NCI-H2196 treated with DMSO at 0.1 percent for 48 hours (cell line): ENCODE results near the gene TRIM7.
"Not testable (repeated sequence)": the region's sequence is repeated elsewhere in the genome, so short reads cannot be mapped to it uniquely, and the experiment has no call there.

ENCODE experiments used
- DNase-seq: peaks from one replicate; lab custom pipeline; 2025; ENCODE audit not compliant: unreplicated experiment; lab: John Stamatoyannopoulos, UW

TRIM7 gene

DNA sequence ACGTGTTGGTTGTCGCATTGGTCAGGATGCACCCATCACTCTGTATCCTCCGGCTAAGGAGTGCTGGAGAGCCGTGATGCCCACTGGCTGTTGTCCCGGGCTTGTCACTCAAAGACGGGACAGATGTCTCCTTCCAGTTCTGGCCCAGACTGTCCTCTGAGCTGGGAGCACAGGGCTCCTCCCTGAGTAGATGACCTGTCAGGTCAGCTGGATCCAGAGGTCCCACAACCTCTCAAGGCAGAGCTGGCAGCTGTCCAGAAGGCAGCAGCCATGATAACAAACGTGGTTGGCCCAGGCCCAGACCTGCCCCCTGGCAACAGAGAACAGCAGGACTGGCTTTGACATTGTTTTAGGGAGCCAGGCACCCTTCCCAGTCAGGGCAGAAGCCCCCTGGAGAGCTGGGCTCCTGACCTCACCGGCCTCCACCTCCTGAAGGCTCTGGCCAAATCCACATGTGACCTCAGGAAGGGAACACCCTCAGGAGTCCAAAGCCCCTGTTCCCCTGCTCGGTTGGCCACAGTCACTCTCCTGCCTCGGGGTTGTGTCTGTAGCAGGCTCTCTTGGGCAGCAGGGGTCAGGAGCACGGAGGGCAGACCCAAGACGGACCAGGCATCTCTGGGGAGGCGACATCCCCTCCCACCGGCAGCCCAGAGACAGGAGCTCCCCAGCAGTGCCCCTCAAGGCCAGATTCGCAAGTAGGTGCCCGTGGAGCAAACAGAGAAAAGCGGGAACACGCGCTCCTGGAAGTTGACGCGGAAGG, 10.3 kb downstream of the TRIM7 start:
- no peak for DNase-seq

DNA sequence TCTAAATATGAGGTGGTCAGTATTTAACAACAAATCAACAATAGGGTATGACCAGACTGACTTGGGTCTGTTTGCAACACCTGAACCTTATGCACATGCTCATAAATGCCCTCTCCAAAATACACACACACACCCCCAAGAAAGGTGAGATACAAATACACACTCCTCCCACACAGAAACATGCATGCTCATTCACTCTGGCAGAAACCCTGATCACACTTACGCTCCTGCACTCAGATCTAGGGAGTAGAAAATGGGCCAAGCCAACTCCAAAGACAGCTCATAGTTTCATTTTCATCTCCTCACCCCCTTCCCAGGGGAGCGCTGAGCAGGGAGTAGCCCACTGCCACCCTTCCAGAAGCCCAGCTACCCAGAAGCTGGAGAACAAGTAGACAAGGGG, 11.3 kb downstream of the TRIM7 start:
- DNase-seq, result no peak

DNA sequence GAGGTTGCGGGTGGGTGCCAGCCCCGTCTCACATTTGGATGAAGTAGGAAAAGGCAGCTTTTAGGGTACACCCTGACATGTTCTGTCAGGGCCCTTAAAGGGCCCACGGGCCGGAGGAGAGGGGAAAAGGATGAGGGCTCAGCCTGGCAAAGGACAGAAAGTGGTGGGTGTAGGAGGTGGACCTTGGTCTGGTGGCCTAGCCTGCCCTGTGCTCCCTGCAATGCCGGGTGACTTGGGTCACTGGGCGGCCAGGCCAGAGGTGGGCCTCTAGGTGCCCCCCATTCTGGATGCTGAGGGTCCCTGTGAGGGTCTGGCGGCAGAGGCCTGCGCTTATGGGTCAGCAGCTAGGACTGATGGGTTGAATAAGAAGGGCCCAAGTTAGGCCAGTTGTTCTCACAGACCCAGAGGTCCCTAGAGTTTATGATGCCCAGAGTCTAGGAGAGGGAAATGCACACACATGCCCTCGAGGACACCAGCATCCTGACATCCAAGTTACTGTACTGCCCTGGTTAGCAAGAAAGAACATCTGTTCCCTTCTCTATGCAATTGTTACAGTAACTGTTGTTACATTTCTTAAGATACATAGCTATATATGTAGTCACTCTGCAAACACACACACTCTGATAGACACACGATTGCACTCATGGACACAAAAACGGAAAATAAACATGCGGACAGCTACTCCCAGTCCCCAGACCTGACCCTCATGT, 12.5 kb downstream of the TRIM7 start:
- no peak for DNase-seq

DNA sequence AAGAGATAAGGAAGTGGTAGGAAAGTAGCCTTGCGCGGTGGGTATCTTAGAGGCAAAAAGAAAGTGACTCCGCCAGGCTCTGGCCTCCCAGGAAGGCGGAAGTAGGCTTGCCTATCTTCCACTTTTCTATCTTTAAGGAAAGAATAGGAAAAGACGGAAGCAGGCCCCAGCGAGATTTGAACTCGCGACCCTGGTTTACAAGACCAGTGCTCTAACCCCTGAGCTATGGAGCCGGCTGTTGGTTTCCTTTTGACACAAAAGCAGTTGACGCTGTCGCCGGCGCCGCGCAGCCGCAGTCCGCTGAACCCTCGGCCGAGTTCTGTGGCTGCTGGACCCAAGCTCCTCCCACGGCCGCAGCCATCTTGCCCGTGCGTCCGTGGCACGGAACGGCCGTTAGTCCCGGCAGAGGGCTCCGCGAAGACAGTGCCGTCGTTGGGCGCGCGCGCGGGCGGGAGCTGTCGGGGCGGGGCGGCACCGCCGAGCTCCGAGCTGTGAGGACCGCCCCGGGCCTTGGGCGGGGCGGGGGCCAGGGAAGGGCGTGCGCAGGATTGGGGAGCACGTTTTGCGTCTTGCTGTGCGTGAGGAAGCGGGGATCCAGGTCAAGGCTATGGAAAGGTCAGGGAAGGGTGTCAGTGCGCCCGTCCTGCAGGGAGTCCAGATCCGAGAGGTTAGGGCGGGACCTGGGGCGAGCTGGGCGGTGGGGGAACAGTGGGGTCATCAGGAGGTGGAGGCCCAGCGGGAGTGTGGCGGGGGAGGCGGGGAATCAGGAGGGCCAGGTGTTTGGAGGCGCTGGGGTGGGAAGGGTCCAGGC, 13.3 kb downstream of the TRIM7 start:
- DNase-seq, result no peak

DNA sequence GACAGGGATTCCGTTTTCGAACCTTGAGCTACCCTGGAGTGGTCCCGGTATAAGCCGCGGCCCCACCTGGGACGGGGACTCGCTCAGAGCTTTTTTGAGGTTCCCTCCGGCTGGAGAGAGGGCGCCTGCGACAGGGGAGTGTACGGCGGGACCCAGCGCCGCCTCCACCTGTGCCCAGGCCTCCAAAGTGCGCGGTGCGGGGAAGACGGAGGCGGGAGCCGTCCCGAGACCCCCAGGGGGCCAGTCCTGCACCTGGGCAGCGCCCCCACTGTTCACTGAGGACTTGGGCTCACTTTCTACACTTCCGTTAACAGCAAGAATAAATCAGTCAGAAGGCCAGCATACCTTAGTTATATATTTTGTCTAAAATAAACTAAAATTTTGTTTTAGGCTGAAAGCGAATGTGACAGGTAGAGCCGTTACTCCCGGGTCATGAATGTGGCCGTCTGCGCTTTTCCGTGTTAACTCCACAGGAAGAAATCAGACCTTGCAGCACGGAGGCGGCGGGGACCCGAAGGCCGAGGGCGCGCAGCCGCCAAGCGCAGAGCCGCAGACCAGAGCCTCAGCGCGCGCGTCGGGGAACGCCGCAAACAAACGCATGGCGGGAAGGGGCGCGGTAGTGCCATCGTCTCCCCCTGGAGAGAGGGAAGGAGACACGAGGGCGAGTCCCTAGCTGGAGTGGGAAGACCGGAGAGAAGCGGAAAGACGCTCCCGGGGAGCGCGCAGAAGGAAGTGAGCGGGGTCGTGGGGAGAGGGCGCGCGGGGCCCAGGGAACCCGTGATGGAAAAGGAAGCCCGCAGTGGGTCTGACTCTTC, 14.1 kb downstream of the TRIM7 start:
- no peak for DNase-seq

DNA sequence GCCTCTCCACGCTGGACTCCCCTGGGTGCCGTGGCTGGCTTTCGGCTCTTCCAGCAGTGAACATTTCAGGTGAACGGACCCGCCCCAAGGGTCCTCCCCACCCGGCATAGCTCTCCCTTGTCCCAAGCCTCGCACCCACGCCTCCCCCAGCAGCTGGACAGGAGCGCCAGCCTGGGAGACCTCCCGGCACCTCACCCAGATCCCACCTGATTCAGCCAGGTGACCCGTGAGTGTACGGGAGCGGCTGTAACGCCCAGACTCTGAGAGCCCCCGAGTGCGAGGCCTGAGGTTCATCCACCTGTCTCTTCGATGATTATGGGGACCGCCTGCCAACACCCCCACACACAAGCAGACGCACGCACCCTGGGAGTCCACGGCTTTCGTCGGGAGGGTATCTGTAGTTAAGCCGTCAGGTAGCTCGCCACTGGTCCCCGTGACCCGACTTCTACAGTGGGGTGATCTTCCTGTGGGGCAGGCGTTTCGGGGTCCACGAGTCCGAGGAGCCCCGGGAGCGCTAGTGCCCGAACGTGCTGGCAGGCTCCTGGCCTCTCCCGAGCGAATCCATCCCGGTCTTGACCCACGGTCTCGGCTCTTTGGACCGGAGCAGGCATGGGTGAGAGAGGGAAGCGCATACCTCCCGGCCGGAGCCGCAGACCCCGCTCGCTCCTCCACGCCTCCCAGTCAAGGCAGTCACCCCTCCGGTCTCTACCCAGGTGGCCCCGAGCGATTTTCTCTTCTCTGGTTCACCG, 14.9 kb downstream of the TRIM7 start:
- DNase-seq, result no peak

DNA sequence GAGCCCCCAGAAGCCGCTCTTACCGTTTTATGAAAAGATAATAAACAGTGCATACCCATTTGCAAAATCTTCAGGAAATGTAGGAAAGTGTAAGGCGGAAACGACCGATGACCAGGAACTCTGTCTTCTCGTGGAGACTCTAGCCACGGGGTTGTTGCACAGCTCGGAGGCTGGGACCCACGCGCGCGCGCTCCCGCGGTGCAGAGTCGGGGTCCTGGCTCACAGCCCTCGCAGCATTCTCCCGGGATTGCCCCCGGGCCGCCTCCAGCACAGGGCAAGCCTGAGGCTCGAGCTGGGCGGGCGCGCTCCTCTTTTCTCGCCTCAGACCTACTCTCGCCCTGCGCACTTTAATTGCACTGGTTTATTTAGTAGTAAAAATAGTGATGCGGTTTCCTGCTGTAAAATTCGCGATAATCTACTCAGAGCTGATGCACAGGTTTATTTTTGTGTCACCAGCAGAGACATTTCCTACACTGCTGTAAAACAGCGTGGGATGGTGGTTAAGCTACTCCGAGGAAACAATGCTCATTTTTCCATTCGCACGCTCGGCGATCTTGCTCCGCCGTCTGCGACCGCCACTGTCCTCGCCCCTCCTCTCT, 15.5 kb downstream of the TRIM7 start:
- no peak for DNase-seq

DNA sequence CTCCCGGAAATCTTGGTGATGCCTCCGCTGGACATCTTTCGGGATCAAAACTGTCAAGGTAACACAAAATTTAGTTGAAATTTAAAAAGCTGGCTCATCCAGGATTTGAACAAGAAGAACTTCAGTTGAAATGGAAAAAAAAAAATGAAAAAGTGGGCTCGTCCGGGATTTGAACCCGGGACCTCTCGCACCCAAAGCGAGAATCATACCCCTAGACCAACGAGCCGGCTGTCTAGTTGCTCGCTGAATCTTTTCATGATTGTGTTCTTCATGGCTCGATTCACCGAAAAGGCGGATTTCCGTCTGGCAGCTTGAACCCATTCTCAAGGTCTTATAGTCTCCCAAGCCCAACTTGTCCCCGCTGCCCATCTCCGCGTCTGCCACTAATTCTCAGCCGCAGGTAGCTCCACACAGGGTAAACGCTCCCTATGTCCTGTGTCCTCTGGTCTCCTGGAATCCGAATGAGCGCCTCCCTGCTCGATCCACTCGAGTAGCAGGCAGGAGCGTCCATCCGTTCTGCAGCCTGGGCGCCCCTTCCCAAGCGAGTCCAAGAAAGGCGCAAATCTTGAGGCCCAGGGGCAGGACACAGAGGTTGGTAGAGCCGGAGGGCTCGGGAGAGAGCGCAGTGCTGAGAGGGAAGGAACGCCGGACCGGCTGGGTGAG, 16.2 kb downstream of the TRIM7 start:
- no peak for DNase-seq

DNA sequence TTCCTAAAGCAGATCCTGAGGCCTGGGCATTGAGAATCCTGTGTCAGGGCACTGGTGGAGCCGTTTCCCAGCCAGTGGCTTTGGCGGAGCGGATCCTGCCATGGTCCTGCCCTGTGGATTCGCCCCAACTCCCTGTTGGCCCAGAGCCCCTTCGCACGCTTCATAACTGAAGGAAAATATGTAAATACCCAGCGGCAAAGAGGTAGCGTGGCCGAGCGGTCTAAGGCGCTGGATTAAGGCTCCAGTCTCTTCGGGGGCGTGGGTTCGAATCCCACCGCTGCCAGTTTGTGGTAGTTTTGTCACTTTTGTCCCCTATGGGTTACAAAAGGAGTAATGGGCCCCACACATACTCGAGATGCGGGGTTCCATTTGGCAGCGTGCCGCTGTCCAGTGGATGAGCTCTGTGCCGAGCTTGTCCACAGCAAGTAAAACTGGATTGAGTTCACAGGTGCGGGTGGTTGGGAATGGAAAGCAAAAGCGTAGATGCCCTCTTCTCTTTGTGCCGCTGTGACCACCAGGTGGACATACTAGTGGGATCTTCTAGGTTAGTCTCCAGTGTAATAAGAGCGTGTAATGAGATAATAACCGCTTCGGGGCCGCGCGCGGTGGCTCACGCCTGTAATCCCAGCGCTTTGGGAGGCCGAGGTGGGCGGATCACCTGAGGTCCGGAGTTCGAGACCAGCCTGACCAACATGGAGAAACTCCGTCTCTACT, 17.3 kb downstream of the TRIM7 start:
- DNase-seq, result no peak

DNA sequence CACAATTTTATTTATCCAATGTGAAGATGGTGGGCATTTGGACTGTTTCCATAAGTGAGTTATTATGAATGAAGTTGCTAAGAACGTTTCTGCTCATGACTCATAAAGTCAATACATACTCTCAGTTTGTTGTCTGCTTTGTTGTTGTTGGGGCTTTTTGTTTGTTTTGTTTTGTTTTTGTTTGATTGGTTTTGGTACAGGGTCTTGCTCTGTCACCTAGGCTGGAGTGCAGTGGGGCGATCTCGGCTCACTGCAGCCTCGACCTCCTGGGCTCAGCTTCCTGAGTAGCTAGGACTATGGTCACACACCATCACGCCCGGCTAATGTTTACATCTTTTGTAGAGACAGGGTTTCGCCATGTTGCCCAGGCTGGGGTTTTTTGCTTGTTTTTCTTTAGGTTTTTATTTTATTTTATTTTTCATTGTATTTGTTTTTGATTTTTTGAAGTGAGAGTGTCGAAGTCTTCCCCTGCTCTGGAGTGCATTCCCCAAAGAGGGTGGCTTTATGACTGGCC, 18.0 kb downstream of the TRIM7 start:
- DNase-seq, result no peak

DNA sequence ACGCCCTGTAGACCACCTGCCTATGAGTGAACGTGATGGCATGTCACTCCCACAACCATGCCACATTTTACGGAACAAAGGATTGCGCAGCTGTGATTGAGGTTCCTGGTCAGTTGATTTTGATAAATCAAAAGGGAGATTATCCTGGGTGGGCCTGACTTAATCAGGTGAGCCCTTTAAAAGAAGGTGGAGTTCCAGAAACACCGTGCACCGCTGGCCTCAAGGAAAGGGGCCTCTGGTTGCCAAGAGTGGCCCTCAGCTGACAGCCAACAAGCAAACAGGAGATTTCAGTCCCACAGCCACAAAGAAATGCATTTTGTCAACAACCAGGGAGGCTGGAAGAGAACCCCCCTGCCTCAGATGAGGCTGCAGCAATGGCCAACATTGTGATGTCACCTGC, 19.0 kb downstream of the TRIM7 start:
- DNase-seq, result no peak

DNA sequence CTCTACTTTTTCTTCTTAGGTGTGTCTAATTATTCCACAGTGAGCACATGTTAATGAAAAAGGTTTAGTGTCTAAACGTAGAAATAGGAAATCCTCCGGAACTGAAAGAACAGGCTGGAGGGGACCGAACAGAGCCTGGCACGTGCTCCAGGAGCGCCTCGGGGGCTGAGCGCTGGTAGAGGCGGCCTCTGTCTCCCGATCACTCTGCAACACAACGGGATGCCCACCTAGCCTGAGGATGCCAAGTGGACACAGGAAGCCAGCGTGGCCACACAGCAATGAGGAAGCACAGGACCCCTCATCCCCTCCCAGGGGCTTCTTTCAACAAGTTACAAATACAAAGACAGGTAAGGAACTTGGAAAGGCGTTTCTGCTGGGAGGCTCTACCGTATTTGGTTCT, 19.4 kb downstream of the TRIM7 start:
- no peak for DNase-seq

DNA sequence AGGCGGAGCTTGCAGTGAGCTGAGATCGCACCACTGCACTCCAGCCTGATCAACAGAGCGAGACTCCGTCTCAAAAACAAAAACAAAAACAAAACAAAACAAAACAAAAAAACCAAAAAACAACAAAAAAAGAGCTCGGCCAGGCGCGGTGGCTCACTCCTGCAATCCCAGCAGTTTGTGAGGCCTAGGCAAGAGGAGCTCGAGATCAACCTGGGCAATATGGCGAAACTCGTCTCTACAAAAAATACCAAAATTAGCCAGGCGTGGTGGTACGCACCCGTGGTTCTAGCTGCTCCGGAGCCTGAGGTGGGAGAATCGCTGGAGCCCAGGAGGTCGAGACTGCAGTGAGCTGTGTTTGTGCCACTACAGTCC, 20.2 kb downstream of the TRIM7 start:
- no peak for DNase-seq

DNA sequence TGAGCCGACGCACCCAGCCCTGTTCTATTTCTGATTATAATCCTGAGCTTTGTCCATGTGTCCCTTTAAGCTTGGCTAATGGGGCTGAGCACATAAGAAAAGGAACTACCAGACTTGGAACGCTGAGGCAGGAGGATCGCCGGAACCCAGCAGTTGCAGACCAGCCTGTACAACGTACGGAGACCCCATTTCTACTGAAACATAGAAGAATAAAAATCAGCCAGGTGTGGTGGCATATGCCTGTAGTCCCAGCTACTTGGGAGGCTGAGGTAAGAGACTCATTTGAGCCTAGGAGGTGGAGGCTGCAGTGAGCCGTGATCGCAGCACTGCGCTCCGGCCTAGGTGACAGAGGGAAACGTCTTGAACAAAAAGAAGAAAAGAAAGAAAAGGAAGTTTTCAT, 22.3 kb downstream of the TRIM7 start:
- DNase-seq, result no peak

DNA sequence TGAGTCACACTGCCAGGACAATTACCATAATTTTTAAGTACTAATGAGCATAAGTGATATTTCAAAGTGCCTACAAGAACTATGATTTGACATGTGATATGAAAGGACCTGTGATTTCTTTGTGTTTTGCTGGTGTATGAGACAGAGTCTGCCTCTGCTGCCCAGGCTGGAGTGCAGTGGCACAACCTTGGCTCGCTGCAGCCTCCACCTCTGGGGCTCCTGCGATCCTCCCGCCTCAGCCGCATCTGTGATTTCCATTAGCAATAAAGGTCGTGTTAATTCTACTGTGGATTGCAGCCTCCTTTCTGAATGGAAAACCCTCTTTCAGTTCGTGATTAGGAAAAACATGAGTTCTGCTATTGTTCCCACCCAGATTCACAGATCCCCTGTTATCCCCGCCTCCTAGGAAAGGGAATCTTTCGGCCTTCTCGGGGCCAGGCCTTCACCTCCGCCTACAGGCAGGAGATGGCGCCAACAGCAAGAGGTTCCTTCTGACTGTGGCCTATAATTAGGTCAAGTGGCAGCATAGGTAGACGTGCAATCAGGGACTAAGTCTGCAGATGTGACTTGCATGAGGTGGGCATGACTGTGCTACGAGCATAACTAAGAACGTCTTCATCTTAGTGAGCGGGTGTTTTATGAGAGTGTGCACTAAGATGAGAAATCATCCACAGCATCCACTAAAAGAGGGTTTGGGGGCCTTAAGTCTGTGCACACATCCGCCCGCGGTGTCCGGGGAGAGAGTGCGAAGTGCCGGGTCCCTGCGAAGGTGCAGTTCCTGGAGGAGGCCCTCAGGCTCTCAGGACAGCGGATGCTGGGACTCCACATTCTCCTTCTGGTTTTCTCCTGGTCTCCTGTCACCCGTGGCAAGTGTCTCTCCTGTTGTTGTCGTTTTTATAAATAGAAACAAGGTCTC, 23.1 kb downstream of the TRIM7 start:
- no peak for DNase-seq

DNA sequence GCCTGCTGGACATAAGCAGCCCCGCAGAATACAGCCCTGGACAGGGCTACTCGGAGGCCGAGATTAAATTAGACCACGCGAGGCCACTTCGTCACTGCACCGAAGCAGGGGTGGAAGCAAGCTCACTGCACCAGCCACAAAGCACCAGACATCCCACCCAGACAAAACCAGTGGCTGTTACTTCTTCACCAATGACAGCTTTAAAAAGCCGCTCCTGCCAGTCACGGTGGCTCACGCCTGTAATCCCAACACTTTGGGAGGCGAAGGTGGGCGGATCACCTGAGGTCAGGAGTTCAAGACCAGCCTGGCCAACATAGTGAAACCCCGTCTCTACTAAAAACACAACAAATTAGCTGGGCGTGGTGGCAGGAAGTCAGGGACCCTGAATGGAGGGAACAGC, 27.4 kb downstream of the TRIM7 start:
- DNase-seq, result not testable (repeated sequence)

DNA sequence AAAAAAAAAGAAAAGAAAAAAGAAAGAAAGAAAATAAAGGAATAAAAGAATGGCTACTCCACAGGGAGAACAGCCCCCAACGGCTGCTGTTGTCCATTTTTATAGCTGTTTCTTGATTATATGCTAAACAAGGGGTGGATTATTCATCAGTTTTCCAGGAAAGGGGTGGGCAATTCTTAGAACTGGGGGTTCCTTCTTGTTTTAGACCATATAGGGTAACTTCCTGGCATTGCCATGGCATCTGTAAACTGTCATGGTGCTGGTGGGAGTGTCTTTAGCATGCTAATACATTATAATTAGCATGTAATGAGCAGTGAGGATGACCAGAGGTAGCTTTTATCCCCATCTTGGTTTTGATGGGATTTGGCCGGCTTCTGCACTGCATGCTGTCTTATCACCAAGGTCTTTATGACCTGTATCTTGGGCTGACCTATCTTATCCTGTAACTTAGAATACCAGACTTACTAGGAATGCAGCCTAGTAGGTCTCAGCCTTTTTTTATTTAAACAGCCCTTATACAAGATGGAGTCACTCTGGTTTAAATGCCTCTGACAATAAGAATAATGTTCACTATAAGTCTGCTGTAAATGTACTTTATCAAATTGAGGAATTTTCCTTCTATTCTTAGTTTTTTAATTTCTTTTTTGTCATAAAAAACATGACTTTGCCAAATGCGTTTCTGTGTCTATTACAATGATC, 28.6 kb downstream of the TRIM7 start:
- DNase-seq, result no peak
